B cell (primary cell): ENCODE data around the gene HTRA2. TPM values are rescaled to one million over a fixed set of nuclear protein-coding genes. Genes with fewer than 3 reads are reported as not detected.
A peak's percentile ranks its signal among the peaks of the same experiment; 100 is the strongest.

ENCODE experiments used
- ATAC-seq: fragments of 200-7000 bp; cut with Tn5 transposase; one replicate; pipeline ENCODE4 v1.10.0; 2021; ENCODE audit warnings: low read depth, mild to moderate bottlenecking, moderate number of reproducible peaks, moderate library complexity
- CTCF ChIA-PET: fragments of 350-600 bp; sonication (Branson Sonifier 250); formaldehyde crosslinking; loops from one replicate; lab custom pipeline; 2021; ENCODE audit warnings: antibody characterized with exemption, inconsistent platforms; lab: Charles Lee
- POLR2A ChIA-PET: fragments of 350-600 bp; sonication (Branson Sonifier 250); formaldehyde crosslinking; loops from one replicate; lab custom pipeline; 2021; ENCODE audit warnings: antibody characterized with exemption; lab: Charles Lee
- DNase-seq: peaks from one replicate; pipeline ENCODE4 v3.0.0; 2013
- H2AFZ ChIP-seq: 2 replicates; pipeline ENCODE4 v1.6.1; 2012; ENCODE audit warnings: mild to moderate bottlenecking, low read depth, low read length; ENCODE audit not compliant: insufficient read depth, poor library complexity, severe bottlenecking
- H3K27ac ChIP-seq, 2 donors: 1 replicate in 1 of 2; 2 replicates in 1 of 2; pipeline ENCODE4 v1.5.1; 2012 to 2013; ENCODE audit warnings: low read length in 2 of 2, mild to moderate bottlenecking in 2 of 2, moderate library complexity in 1 of 2
- H3K27me3 ChIP-seq, 4 experiments: fragments of 200-600 bp in 1 of 4; sonication (generic) in 1 of 4; replicated peaks in 1 of 4; 1 replicate in 2 of 4; 2 replicates in 2 of 4; pipeline versions ENCODE4 v1.6.1 to v1.7.0; 2013 to 2016; ENCODE audit warnings: low read length in 3 of 4, mild to moderate bottlenecking in 2 of 4, mixed read lengths in 1 of 4, moderate library complexity in 1 of 4; ENCODE audit not compliant: insufficient read depth in 4 of 4, control insufficient read depth in 3 of 4; ENCODE audit errors: control extremely low read depth in 1 of 4
- H3K36me3 ChIP-seq, 2 experiments: replicated peaks in 1 of 2; 1 replicate in 1 of 2; 2 replicates in 1 of 2; pipeline versions ENCODE4 v1.6.1 to v1.7.1; 2013; ENCODE audit warnings: low read length in 1 of 2; ENCODE audit not compliant: insufficient read depth in 2 of 2, control insufficient read depth in 1 of 2; ENCODE audit errors: control extremely low read depth in 1 of 2, extremely low read depth in 1 of 2
- H3K4me1 ChIP-seq, 2 donors: fragments of 200-600 bp in 1 of 2; sonication (generic) in 1 of 2; 1 replicate in 1 of 2; 2 replicates in 1 of 2; pipeline versions ENCODE4 v1.5.1 to v1.6.1; 2013 to 2017; ENCODE audit warnings: low read length in 2 of 2; ENCODE audit not compliant: control insufficient read depth in 2 of 2, insufficient read depth in 2 of 2
- H3K4me2 ChIP-seq: replicated peaks from 2 replicates; pipeline ENCODE3; 2012; ENCODE audit warnings: mild to moderate bottlenecking, low read depth, low read length; ENCODE audit not compliant: poor library complexity, severe bottlenecking
- H3K4me3 ChIP-seq, 5 experiments: fragments of 200-600 bp in 1 of 5; sonication (generic) in 1 of 5; 1 replicate in 3 of 5; 2 replicates in 2 of 5; pipeline versions ENCODE4 v1.5.1 to v1.7.0; 2011 to 2016; ENCODE audit warnings: low read length in 4 of 5, mild to moderate bottlenecking in 4 of 5, low read depth in 2 of 5, control low read depth in 1 of 5, moderate library complexity in 1 of 5; ENCODE audit not compliant: insufficient read depth in 1 of 5; ENCODE audit errors: control extremely low read depth in 1 of 5, extremely low read depth in 1 of 5
- H3K79me2 ChIP-seq: fragments of 200-600 bp; sonication (generic); one replicate; pipeline ENCODE4 v1.6.0; 2016; ENCODE audit warnings: low read length; ENCODE audit not compliant: control insufficient read depth, insufficient read depth
- H3K9ac ChIP-seq: fragments of 200-600 bp; sonication (generic); 2 replicates; pipeline ENCODE4 v1.6.1; 2017; ENCODE audit warnings: mild to moderate bottlenecking, low read length, moderate library complexity
- H3K9me3 ChIP-seq, 3 donors: one replicate each; pipeline versions ENCODE4 v1.6.1 to v1.7.1; 2013; ENCODE audit warnings: low read length in 2 of 3; ENCODE audit not compliant: control insufficient read depth in 2 of 3, insufficient read depth in 1 of 3; ENCODE audit errors: control extremely low read depth in 1 of 3
- H4K20me1 ChIP-seq: 2 replicates; pipeline ENCODE4 v1.6.0; 2012; ENCODE audit warnings: mild to moderate bottlenecking, low read length; ENCODE audit not compliant: insufficient read depth, control insufficient read depth, poor library complexity, severe bottlenecking
- H3K27ac Mint-ChIP-seq: one replicate; pipeline ENCODE4 v1.8.0; 2021; ENCODE audit warnings: mixed read lengths
- H3K27me3 Mint-ChIP-seq: one replicate; pipeline ENCODE4 v1.8.0; 2021; ENCODE audit warnings: mixed read lengths
- H3K4me1 Mint-ChIP-seq: one replicate; pipeline ENCODE4 v1.8.0; 2021; ENCODE audit warnings: mixed read lengths
- H3K4me3 Mint-ChIP-seq: one replicate; pipeline ENCODE4 v1.8.0; 2021; ENCODE audit warnings: mixed read lengths
- H3K9me3 Mint-ChIP-seq: one replicate; pipeline ENCODE4 v1.8.0; 2022; ENCODE audit warnings: mixed read lengths; ENCODE audit not compliant: insufficient read depth
- CTCF ChIP-seq: fragments of 200-600 bp; IDR thresholded peaks from one replicate; pipeline ENCODE4 v1.8.0; 2022; ENCODE audit warnings: antibody characterized with exemption, mild to moderate bottlenecking
- WGBS: methylation state at CpG from one replicate; pipeline ENCODE4 v1.1.5; 2013; ENCODE audit warnings: missing lambda C conversion rate; ENCODE audit not compliant: insufficient coverage; 5-methylcytosine and 5-hydroxymethylcytosine counted together
- intact Hi-C: fragments of 100-400 bp; cut with micrococcal nuclease; formaldehyde crosslinking; loops from one replicate; pipeline ENCODE4 v1.10.0; 2022
- polyA plus RNA-seq: library from polyadenylated mRNA; depleted of rRNA; stranded (reverse); fragments of >200 nt; gene quantifications from 2 replicates; pipeline ENCODE4 v1.2.3, GENCODE V29; 2012
- total RNA-seq, 2 donors: library from RNA; stranded (reverse); fragments of 120-200 nt in 1 of 2; gene quantifications; 1 replicate in 1 of 2; 2 replicates in 1 of 2; pipeline versions ENCODE4 v1.2.3 to v1.2.4, GENCODE V29; 2013 to 2022

HTRA2 gene
- total and polyA plus RNA-seq, 2 donors (not counting 1 experiment from before 2014, with no cell fraction given) = 52.8 to 111 TPM

GRCh38 chr2:74551942-74552913, 22.5 kb downstream of the HTRA2 start:
- Histone ChIP-seq H3K27me3 (peaks cover 0 to 28% (median 21%) of the 10 kb centered on the region in 4 experiments), H2AFZ (no peak overlapping the region), H3K36me3 (peaks cover 0 to 13% of the 10 kb centered on the region in 2 experiments), H4K20me1 (peaks cover 15% of the 10 kb centered on the region), H3K4me2 (no peak overlapping the region), H3K4me3 (no peak overlapping the region), H3K27ac (no peak overlapping the region), H3K4me1 (peaks cover 27 to 46% of the 10 kb centered on the region in 2 donors), H3K9ac (no peak overlapping the region), H3K9me3 (no peaks in the 10 kb centered on the region), H3K79me2 (peaks cover 11% of the 10 kb centered on the region)
- no peak for TF ChIP-seq CTCF
- 70% methylated on average over 21 of the region's 21 CpGs for WGBS
- ChIA-PET CTCF (interaction anchor here (0.7 to 2.5 kb wide), 4 partner anchors 20 to 323 kb away, joined by 3 to 10 read pairs (median 6); partner anchors contain the start of genes AUP1 and HTRA2), POLR2A (no interaction called here)
- H3K4me3 Mint-ChIP-seq = peak overlapping the region; percentile 72
- intact Hi-C loops = loop anchor here (10.0 kb wide), 1 partner anchor 157 kb away; no protein-coding TSS in a partner anchor
- H3K4me1 Mint-ChIP-seq = peaks cover 29% of the 10 kb centered on the region
- peaks cover 12% of the 10 kb centered on the region for H3K27me3 Mint-ChIP-seq
- DNase-seq (no peak), ATAC-seq (no peak)
- peak overlapping the region; percentile 82 for H3K27ac Mint-ChIP-seq
- no peaks in the 10 kb centered on the region for H3K9me3 Mint-ChIP-seq
